Measurements from ENCODE around the gene PIAS2.
"Not testable (repeated sequence)": the region's sequence is repeated elsewhere in the genome, so short reads cannot be mapped to it uniquely, and the experiment has no call there.

Gene PIAS2

DNA sequence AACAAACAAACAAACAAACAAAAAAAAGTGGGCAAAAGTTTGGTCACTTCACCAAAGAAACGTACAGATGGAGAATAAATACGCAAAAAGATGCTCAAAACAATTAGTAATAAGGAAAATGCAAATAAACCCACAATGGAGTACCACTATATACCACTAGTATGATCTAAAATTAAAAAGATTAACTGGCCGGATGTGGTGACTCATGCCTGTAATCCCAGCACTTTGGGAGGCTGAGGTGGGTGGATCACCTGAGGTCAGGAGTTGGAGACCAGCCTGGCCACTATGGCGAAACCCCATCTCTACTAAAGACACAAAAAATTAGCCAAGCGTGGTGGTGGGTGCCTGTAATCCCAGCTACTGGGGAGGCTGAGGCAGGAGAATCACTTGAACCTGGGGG, 84.9 kb downstream of the PIAS2 start:
- DNase-seq (ENCODE audit: low read depth in 1 of 2, low spot score in 1 of 2), result not testable (repeated sequence)

DNA sequence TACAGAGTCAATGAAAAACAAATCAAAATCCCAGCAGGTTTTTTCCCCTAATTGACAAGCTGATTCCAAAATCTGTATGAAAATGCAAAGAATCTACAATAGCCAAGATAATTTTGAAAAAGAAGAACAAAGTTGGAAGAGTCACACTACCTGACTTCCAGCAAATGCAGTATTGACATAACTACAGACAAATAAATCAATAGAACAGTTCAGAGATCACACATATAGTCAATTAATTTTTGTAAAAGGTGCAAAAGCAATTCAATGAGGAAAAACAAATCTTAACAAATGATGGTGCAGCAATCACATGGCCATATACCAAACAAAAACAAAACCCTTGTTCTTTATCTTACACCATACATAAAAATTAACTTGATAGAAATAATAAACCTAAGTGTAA, 85.9 kb downstream of the PIAS2 start:
- DNase-seq (ENCODE audit: low read depth in 1 of 2, low spot score in 1 of 2), result no peak

DNA sequence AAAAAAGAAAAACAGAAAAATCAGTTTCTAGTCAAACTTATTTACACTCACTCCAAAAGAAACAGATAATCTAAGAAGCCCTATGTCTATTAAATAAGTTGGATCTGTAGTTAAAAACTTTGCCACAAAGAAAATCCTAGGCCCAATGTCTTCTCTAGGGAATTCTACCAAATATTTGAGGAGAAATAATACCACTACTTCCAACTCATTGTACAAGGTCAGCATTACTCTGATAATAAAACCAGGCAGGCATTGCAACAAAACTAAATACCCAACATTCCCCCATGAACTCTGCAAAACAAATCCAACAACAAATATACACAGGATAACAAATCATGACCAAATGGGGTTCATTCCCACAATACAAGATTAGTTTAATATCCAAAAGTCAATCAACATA, 86.7 kb downstream of the PIAS2 start:
- no peak for DNase-seq (ENCODE audit: low read depth in 1 of 2, low spot score in 1 of 2)

DNA sequence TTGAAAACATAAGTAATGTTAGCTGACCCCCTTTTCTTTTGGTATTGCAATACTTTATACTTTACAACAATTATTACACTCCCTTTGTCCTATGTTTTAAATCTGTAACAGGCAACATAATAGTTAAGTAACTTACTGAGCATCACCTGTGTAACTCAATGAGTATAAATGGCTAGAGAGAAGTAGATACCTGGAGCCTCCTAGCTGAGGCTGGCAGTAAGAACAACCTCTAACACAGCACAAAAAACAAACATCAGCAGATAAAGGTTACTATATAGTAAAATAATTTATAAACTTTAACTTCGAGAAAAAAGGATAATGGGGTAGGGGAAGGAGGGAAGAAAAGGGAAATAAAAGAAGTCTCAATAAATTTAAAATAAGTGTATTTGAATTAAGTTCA, 87.4 kb downstream of the PIAS2 start:
- DNase-seq (ENCODE audit: low read depth in 1 of 2, low spot score in 1 of 2), result no peak

DNA sequence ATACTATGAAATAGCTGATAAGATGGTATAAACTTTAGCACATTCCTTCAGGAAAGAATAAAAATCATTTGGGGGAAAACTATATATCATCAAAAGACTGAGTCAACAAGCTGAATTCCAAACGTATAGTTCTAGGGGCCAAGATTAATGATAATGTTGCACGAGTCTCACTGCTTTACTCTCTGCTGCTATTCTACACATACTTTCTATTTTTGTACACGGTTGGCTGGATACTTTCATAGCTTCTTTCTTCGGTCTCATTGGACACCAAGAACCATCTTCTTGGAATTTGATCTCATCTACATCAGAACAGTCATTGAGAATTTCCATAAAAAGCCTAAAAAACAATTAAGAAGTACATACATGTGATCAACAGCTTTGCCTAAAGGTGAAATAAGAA, 87.8 kb downstream of the PIAS2 start:
- no peak for DNase-seq (ENCODE audit: low read depth in 1 of 2, low spot score in 1 of 2)

DNA sequence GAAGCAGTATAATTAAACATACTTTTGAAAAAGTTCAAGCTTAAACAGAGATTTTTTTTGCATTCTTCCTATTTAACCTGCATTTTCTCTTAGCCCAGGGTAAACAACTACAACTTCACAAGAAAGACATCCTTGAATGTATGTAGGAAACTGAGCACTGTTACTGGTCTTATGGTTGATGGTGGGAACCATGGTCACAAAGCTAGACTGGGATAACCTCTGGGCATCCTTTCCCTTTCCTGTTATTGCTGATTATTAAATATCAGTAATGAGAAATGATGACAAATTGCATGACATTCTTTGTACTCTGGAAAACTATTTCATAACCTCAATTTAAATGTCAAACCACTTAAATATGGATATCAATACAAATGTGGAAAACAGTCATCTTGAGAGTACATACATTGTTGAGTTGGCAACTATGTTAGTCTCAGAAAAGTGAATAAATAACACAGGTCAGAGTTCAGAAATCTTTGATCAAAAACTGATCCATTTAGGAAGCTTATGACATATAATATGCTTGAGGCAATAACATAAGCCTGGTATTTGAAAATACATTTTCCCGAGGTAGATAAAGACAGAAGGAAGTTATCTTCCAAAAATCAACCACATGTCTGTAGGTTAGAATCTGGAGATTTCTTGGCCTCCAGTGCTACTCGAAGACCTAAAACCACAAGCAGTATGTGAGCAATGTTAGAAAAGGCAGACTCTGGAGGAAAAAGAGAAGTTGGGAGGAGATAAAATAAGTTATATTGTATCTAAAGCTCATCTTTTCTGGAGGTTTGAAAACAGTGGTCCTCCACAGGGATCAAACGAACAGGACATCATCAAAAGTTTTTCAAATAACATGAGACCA, 95.2 kb downstream of the PIAS2 start:
- DNase-seq (ENCODE audit: low read depth in 1 of 2, low spot score in 1 of 2), result no peak

DNA sequence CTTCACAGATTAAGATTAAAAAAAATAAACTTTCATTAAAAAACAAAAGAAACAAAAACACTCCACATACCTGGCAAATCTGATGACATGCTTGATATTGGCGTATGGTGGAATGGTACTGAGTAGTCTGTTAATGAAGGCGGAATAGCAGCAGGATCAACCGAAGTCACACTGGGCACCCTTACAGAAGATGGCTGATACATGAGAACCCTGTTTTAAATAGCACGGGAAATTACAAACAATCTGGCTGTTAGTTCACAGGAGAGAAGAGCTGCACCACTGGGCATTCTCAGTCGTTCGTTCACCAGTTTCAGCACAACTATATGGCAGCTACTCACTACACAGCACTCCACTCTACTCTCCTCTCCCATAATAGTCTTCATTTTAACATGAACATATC, 96.4 kb downstream of the PIAS2 start:
- no peak for DNase-seq (ENCODE audit: low read depth in 1 of 2, low spot score in 1 of 2)

DNA sequence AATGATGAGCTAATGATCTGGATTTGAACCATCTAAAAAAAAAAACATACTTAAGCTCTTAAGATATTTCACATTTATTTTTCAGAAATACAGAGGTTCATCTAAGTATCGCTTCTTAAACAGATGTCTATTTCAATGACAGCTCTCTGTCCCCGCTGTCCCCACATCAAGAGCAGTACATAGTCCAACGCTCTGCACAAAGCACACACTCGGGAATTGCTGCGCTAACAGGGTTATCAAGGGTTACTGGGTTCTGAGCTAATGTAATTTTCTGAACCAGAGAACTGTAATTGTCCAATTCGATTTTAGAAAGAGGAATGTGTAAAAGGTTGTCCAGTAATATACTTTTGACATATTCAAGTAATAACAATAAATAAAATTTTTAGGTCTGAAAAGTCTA, 101.6 kb downstream of the PIAS2 start:
- no peak for DNase-seq (ENCODE audit: low read depth in 1 of 2, low spot score in 1 of 2)

DNA sequence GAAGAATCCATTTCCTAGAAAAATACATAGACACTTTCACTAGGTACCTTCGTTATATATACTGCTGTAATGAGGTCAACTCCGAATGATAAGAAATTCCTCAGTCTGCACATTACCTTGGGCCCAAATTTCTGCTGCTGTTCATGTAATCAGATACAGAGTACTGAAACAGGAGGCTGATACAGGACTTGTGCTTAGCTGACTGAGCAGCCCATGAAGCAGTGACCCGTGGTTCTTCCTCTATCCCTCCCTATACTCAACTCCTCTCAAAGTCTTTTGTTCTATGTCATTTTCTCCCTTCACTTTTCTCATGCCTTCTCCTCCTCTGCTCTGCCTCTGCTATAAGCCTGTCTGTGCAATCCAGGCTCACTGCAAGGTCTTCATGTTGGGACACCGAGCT, 102.9 kb downstream of the PIAS2 start:
- DNase-seq (ENCODE audit: low read depth in 1 of 2, low spot score in 1 of 2), result no peak

DNA sequence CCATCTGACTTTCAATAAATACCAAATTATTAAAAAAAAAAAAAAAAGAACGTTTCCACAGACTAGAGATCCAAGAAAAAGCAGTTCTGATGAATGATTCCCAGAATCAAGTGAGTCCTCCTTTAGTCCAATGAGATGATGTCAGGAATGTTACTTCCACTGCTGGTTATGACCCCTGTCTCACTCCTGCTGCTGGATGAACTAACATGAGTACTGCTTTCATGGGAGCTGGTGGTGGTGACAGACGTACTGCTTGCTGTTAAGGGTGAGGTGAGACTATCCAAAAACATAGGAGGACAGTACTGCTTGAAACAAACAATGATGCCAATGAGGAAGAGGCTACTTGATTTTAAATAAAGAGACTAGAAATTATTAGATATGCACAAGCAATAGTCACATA, 105.0 kb downstream of the PIAS2 start:
- DNase-seq (ENCODE audit: low read depth in 1 of 2, low spot score in 1 of 2), result no peak

DNA sequence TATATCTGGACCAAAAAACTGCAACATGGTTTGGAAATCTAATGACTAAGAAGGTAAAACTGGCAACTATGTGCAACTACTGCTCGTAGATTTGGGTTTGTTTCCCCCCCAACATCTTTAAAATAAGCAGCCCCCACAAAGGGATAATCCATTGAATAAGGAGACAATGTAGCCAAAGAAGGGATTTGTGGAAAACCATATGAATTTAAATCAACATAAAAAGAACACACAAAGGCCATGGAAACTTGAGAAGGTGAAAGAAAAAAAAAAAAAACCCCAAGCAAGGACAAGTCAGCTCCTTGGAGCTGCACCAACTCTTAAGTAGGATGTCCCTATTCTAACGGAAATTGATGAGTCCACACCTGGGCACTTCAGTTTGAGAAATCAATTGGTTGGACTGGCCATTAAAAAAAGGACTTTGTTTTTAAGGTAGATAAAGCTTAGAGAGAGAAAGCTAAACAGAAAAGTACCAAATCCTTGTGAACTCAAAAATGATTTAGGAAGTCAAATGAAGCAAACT, 106.8 kb downstream of the PIAS2 start:
- DNase-seq (ENCODE audit: low read depth in 1 of 2, low spot score in 1 of 2), result no peak

DNA sequence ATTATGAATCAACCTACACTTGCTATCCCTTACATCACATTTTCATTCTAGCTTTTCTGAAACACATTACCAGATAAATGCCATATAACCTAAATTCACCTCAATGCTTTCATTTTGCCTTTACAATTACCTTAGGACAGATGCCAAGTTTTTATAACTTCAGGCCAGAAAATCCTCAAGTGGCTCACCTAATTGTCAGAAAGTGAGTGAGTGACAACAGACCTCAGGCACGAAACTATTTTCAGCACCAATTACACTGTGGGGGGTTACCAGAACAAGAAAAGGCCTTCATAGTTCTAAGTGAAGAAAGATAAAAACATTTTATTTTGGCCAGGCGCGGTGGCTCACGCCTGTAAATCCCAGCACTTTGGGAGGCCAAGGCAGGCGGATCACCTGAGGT, 108.2 kb downstream of the PIAS2 start:
- no peak for DNase-seq (ENCODE audit: low read depth in 1 of 2, low spot score in 1 of 2)

DNA sequence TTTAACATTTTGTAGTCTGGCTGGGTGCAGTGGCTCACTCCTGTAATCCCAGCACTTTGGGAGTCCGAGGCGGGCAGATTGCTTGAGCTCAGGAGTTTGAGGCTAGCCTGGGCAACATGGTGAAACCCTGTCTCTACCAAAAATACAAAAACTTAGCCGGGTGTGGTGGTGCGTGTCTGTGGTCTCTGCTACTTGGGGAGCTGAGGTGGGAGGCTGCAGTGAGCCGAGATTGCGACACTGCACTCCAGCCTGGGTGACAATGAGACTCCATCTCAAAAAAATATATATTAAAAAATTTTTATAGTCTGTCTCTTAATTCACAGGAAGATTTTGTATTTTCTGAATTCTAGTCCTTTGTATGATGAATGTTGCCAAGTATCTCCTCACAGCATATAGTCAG, 121.4 kb downstream of the PIAS2 start:
- not testable (repeated sequence) for DNase-seq (ENCODE audit: low read depth in 1 of 2, low spot score in 1 of 2)

DNA sequence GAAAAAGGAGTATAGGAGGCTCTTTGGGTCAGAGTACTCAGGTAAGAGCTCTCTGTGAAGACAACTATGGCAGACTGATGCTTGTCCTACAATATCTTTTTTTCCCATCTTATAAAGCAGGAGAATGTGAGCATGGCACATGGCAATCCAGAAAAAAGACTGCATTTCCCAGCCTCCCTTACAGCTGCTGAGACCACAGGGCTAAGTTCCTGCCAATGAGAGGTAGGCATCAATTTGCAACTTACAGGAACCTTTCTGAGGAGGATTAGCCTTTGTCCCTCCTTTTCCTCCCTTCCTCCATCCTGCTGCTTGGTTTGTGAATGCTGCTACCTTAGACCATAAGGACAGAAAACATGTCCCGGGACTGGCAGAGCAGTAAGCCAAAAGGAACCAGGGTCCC, 122.7 kb downstream of the PIAS2 start:
- DNase-seq (ENCODE audit: low read depth in 1 of 2, low spot score in 1 of 2), result no peak

DNA sequence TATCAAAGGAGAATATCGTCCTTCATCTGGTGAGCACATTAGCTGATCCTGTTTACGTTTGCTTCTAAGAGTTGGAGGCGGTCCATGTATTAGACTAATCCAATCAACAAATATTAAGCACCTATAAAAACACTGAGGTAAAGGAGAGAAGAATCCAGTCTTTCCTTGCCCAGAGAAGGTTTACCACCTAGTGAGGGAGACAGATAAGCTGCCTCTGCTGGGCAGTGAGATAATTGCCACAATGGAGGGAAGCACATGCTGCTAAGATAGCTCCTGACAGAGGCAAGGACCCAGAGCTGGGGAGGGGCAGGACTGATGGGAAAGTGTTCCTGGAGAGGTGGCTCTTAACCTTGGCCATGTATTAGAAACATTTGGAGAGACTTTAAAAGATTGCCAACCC, 123.7 kb downstream of the PIAS2 start:
- DNase-seq (ENCODE audit: low read depth in 1 of 2, low spot score in 1 of 2), result no peak

DNA sequence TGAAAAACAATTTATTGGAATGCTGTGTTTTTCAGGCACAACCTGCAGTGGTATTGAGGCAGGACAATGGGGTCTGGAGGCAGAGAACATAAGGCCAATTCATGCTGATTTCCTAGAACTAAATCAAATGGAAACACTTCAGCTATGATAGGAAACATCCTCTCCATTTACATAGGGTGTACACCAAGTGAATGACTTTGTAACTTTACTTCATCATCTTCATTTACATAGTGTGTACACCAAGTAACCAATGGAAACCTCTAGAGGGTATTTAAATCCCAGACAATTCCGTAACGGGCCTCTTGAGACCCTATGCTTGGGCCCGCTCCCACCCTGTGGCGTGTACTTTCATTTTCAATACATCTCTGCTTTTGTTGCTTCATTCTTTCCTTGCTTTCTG, 128.2 kb downstream of the PIAS2 start:
- no peak for DNase-seq (ENCODE audit: low read depth in 1 of 2, low spot score in 1 of 2)

DNA sequence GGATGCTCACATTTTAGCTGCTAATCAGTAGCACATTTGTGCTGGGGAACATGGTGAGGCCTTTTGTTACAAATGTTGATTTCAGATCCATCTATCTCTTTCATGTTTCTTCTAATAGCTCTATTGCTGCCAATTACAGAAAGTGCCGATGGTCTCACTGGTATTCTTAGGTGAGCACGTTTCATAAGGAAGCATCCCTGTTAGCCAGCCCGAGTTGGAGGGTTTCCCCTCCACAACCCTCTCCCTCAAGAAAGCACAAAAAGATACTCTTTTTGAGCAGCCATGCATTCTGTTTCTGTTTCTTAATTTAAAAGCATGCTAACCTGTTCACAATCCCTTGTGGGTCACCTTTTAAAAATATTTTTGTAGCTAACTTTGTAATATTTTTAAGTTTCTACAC, 129.6 kb downstream of the PIAS2 start:
- DNase-seq (ENCODE audit: low read depth in 1 of 2, low spot score in 1 of 2), result no peak

DNA sequence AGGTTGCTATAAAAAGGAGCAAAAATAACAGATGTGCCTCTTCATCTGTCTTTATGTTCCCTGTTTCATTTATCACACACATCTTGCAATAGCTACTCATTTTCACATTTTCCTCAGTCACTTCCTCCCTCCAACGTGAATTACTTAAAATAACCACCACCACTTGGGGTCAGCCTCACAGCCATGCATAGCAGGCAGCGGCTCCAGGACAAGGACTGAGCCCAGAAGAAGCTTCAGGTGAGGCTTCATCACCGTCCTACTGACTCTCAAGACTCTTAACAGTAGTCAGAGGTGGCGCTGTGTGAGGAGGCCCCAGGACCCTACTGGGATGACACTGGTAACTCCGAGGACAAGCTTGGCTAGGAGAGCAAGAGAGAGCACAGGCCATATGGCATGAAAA, 144.9 kb downstream of the PIAS2 start:
- DNase-seq (ENCODE audit: low read depth in 1 of 2, low spot score in 1 of 2), result no peak

DNA sequence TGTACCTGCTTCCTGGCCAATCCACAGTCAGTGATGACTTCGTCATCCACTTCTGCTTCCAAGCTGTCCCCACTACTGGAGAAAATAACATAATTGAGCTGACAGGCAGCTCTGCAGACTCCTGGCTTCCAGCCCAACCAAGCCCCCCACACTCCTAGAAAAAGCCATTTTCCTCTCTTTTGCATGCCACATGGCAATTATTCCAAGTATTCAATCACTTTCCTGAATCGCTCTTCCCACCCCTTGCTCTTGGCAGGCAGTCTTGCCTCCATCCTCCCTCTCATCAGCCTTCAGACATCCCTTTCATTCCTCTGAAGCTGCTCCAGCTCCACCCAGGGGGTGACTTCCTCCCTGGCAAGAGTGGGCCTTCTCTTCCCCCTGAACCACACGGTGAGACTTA, 146.2 kb downstream of the PIAS2 start:
- DNase-seq (ENCODE audit: low read depth in 1 of 2, low spot score in 1 of 2), result no peak

DNA sequence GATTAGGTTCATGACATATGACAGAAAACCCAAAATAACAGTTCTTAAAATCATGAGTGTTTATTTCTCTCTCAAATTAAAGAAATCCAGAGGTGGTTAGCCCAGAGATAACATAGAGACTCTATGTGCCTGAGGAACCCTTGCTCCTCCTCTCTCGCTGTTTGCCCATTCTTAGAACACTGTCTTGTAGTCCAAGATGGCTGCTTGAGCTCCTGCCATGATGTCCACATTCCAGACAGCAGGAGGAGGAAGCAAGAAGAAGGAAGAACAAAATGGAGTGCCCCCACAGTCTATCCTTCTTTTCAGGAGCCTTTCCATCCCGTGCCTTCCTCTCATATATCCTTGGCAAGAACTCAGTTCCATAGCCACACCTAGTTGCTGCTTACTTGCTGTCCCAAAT, 146.6 kb downstream of the PIAS2 start:
- no peak for DNase-seq (ENCODE audit: low read depth in 1 of 2, low spot score in 1 of 2)

DNA sequence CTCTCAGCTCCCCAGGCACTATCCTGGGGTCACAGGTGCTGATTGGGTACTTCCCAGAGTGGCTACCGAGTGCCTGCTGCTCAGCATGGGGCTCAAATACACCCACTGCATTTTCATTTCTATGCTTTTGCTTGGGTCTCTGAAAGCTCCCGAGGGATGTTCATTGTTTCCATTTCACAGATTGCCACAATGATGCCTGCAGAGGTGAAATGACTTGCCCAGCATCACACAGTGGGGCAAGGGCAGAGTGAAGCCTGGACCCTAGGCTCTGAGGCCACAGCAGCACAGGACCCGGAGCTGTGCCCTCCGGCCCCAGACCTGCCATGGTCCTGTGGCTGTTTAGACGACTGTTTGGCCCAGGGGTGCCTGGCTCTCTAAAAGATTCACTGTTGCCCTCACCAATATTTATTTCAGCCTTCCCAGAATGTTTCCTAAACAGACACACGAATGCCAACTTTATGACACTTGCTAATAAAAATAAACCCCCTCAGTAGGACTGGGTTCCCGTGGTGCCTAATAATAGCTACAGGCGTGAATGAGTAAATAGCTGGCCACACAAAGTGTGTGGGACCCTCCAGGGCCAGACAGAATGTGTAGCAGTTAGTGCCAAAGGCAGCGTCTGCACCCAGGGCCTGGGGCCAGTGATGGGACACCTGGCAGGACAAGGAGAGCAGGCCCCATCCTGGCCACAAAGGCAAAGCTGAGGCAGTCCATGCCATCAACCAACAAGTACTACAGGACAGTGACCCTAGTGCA, 149.0 kb downstream of the PIAS2 start:
- no peak for DNase-seq (ENCODE audit: low read depth in 1 of 2, low spot score in 1 of 2)

DNA sequence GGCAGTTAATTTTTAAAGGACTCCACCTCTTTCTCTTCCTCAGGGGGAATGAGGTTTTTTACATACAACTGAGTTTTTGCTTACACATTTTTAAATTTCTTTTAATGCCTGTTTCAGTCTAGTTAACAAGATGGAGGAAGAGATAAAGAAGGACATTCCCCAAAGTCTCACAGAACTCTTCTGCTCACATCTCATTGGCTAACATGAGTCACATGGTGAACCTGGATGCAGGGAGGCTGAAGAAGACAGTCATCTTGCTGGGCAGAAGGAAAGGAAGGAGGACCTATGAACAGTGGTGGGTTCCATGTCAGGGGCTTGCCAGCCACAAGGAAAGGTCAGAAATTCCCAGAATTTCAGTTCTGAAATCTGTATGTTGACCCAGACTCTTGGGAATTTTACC, 150.1 kb downstream of the PIAS2 start:
- no peak for DNase-seq (ENCODE audit: low read depth in 1 of 2, low spot score in 1 of 2)

Measured in activated T-helper 1 cell treated with anti-CD3 and anti-CD28 coated beads, Interleukin-2, amount 50 U/mL, for 16 hours (primary cell).